Left cardiac atrium (tissue), 4 donors: ENCODE measurements around the gene DGKI. TPM values are rescaled to one million over a fixed set of nuclear protein-coding genes. Genes with fewer than 3 reads are reported as not detected.

Experiments
- ATAC-seq, 2 donors: fragments of 200-7000 bp; cut with Tn5 transposase; one replicate each; pipeline ENCODE4 v1.9.1; 2020; ENCODE audit warnings: mild to moderate bottlenecking in 2 of 2, moderate library complexity in 2 of 2
- DNase-seq: peaks from one replicate; pipeline ENCODE4 v3.0.0-alpha.2; 2020
- intact Hi-C, 2 donors: fragments of 100-400 bp; cut with DNase I; formaldehyde crosslinking; loops; one replicate each; pipeline versions ENCODE4 v1.14.1 to v1.15.1; 2022 to 2023
- total RNA-seq, 2 donors: library from RNA; stranded (reverse); fragmentation: NEBNext Ultra II Directional; extraction: Animal tissue kit (Norgen Biotek cat#: 25700); gene quantifications; one replicate each; pipeline ENCODE4 v1.2.1, GENCODE V29; 2021
- donor health status: DM: no; HTN: yes; CAD: no.
- donor health status: DM: no; HTN: yes; CAD: no; lungs with severe emphysema.
- donor health status: DM: yes; HTN: yes; CAD: no.
- donor health status: Dilated cardiomyopathy.

Gene DGKI
- total RNA-seq, 2 donors from 2014 or later = 7.2 to 19.1 TPM

DNA sequence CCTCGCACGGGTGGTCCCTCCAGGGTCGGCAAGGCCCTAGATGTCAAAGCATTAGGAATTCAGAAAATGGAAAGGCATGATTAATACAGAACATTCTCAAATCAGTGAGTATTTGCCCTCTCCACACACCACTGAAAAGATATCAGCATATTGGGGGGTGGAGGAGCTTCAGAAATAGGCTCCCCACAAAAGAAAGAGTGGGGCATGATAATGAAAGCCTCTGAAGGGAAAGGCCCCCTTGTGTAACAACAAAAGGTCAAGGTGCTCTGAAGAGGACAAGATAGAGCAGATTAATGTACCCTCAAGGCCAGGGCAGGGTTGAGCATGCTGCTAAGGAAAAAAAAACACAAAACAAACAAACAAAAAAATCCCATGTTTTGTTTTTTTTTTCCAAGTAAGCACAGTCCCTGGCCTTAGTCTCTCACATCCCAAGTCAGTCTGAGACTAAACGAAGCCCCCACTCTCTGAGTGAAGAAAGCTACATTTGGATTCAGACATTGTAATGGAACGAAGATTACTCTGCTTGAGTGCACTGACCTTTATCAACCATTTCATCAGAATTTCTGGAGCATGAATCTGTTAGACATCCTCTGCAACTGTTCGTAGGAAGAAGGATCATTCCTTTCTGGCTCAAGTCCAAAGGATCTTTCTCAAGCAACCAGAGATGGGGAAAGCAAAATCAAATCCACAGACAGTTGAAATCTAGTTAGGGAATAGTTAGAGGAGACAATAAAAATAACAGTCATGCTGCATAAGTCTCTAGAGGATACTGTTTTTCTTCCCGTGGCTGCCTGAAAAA is 27.4 kb upstream of the DGKI start:
- ATAC-seq (peak in 1 of 2 donors; percentile 9), DNase-seq (no peak)

DNA sequence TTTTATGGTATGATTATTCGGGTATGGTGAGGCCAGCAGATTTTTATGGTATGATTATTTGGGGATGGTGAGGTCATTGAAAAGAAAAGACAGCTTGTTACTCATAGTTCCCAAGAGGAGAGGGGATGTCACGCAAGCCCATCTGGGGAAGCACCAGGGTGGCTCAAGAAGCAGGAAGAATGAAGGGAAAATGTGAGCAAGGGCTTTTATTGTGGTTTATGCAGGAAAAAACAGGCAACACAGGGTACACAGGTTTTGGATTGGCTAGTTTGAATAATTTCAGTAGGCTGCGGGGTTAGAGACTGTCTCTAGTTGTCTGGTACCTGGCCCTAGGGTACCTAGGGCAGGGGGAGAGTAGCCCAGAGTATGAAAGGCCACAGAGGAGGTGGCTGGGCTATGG is 26.8 kb upstream of the DGKI start:
- no peak for DNase-seq
- intact Hi-C loops = no loop called here
- no peak for ATAC-seq

More for the DNA sequence above, 27.4 kb upstream of the DGKI start:
- intact Hi-C loops = no loop called here

DNA sequence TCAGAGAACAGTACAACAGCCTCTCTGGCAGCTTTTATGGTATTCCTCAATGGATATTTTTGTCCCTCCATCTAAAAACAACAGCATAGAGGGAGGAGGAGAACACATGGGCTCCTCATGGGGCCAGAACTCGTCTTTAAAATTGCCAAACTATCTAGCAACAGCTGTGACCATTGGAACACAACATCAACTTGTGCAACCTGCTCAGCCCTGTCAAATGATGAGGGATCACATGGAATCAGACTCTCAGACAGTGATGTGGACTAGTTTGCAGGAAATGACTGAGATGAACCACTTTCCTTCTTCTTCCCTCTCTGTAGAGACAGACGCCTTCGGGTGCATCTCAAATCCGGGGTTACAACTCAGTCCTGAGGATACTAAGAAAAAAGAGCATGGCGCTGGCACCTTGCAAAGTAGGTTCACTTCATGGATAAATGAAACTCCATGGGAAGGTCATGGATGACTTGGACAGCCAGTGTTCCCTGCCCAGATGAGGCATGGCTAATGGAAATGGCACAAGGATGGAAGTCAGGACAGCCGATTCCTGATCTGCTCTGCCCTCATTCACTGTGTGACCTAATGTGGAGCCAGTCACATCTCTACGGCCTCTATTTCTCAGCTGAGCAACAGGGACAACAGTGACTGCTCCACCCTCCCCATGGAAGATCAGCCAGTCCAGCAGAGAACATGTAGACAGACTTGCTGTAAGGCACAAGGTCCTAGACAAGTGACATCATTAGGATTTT is 24.6 kb upstream of the DGKI start:
- DNase-seq (no peak), ATAC-seq (peak; percentile 17 to 29)
- intact Hi-C loops = no loop called here

DNA sequence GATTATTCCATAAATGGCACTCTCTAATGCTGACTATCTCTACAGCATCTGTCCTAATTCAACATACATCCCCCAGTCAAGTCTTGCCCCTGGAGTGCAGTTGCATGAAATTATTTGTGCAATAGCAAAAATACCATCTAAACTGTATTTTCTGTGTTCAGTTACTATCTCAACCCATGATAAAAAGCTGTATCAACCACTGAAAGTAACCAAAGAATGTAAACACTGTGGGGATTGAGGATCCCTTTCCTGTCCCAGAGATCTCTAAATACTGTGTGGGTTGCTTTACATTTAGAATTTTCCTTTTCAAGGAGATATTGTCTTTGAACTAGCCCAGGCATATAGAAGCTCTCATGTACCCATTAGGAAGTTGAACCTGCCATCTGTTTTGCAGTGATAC is 23.9 kb upstream of the DGKI start:
- DNase-seq (no peak), ATAC-seq (no peak)
- intact Hi-C loops = no loop called here

DNA sequence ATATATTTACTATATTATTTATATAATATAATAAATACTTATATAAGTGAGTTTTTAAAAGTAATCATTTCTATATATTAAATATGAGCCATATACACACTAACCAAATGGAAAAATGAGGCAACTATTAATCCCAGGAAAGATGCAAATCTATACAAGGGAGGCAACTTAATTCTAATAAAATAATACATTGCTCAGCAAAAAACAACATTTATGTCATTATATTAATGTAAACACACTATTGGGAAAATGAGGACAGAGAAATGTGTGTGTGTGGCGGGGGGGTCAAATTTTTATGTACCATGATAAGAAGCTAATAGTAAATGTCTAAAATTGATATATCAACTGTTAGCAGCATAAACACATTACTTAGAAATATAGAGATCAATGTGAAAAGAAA is 23.3 kb upstream of the DGKI start:
- no peak for DNase-seq
- intact Hi-C loops = no loop called here
- ATAC-seq = no peak

DNA sequence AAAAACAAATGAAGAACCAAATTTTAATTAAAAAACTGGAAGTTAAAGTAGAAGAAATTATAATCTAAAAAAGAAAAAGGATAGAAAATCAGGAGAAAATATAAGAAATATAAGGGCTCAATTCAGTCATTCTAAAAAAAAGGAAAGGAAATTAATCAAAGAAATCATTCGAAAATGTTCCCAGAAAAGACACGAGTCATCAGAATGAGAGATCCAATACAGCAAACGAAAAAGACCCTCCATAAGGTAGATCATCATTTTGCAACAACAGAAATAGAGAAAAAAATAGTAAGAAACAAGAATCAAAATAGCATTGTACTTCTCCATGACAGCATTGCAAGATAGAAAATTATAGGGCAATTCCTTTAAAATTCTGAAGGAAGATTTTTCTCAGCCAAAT is 22.5 kb upstream of the DGKI start:
- intact Hi-C loops = no loop called here
- DNase-seq (no peak), ATAC-seq (no peak)

DNA sequence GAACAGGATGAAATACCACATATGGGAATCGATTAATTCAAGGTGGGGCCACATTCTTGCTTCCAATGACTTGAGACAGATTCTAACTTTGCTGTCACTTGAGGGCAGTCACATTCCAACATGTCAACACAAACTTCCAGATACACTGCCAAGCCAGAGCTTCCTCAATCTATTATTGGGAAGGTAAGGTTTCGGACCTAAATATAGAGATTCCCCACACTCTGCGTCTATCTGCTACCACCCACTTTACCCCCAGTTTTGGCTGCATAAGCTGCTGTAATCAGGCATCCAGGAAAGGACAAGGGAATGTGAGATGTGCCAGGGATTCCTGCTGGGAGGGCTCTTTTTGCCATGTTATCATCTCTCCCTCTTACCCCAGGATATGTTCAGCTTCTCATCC is 20.5 kb upstream of the DGKI start:
- DNase-seq (no peak), ATAC-seq (peak; percentile 85 to 94)
- intact Hi-C loops = no loop called here

DNA sequence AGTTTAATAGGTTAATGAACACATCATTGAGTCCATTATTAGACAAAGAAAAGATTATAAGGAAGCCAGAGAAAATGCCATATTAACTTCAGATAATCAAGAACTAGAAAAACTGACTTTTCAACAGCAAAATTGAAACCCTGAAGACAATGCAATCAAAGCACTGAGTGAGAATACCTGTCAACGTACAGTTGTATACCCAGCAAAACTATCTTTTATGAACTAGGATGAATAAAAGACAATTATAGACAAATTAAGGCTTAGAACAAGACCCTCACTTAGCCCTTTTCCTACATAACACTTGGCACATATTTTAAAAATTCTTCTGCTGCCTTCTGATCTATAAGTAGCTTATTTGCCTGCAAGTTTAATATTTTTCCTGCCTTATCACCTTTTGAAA is 19.0 kb upstream of the DGKI start:
- no peak for ATAC-seq
- intact Hi-C loops = no loop called here
- DNase-seq = no peak

DNA sequence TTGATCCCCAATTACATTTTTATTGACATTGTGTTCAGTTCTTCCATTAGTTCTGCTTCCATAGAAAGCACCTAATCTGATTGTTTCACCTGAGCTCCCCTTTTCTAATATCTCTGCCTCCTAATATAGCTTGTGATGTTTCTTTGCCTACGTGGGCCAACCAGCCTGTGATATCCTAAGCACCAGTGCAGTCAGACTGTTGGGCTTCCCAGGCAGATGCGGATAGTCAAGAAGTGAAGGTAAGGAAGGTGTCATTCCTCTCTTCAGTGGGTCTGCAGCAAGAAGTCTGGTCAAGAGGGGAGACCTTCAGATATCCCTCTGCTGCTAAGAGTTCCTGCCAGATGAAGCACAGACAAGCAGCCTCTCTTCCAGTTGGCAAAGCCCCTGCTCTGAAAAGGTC is 16.2 kb upstream of the DGKI start:
- DNase-seq (no peak), ATAC-seq (peak in 1 of 2 donors; percentile 46)
- intact Hi-C loops = no loop called here

DNA sequence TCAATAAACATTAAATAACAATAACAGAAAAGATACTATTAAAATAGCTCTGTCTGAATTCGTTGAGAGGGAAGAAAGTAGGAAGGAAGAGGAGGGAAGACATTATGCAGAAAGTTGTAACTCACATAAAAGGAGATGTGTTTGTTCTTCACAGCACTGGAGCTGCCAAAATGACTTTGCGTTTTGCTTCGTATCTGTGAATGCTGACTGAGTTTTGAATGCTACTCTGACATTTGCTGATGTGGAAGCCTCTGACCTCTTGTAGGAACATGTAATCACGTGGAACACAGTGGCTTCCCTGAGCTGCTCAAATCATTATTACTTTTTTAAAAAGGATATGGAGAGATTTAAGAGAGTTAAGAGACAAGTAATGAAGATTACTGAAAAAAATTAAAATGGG is 15.6 kb upstream of the DGKI start:
- intact Hi-C loops = no loop called here
- ATAC-seq (no peak), DNase-seq (no peak)

DNA sequence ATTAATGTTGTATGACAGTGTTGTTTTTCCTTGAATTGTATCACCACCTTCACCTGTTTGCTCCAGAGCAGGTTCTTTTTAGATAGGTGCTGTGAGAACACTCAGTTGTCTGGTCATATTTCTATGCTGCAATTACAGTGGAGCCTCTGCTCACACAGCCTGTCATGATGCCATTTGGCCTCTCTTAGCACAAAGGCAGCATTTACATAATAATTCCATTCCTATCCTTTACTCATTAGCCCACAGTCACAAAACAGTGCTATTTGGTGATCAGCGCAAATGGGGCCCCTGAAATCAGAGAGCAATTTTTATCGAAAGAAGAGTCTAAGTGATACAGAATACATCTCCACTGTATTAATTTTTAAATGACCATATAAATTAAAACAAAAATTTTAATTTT is 13.8 kb upstream of the DGKI start:
- DNase-seq (no peak), ATAC-seq (no peak)
- intact Hi-C loops = no loop called here

DNA sequence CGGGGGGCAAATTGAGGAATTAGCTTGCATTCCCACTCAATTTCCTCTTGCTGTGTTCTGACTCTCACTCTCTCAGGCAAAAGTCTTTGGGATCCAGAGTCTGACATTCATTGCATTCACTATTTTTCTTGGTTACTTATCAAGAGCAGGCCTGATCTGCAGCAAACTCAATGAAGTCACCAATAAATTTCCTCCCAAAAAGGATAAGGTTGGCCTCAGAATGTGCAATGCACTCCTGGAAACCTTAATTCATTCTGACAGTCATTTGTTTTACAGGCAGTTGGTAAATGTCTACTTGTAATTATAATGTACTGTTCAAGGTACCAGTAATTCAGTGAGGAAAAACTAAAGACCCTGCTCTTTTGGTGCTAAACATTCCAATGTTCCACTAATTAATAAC is 6.3 kb upstream of the DGKI start:
- intact Hi-C loops = no loop called here
- no peak for DNase-seq
- ATAC-seq = no peak

DNA sequence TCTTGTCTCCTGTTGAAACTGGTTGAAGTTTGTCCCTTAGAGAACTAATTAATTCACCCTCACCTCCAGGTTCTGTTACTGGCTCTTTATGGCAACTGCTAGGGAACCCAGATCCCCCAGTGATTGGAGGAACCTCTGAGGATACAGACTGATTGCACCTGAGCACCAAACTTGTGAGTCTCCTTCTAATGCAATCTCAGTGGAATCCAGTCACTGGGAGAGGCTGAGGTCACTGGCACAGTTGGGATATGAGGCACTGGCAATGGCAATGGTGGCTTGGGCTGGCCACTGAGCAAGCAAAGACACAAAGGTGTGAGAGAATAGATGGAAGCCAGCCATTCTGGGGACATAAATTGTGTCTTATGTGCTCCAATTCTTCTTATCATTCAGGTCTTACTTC is 5.3 kb upstream of the DGKI start:
- no peak for ATAC-seq
- intact Hi-C loops = no loop called here
- DNase-seq = no peak

DNA sequence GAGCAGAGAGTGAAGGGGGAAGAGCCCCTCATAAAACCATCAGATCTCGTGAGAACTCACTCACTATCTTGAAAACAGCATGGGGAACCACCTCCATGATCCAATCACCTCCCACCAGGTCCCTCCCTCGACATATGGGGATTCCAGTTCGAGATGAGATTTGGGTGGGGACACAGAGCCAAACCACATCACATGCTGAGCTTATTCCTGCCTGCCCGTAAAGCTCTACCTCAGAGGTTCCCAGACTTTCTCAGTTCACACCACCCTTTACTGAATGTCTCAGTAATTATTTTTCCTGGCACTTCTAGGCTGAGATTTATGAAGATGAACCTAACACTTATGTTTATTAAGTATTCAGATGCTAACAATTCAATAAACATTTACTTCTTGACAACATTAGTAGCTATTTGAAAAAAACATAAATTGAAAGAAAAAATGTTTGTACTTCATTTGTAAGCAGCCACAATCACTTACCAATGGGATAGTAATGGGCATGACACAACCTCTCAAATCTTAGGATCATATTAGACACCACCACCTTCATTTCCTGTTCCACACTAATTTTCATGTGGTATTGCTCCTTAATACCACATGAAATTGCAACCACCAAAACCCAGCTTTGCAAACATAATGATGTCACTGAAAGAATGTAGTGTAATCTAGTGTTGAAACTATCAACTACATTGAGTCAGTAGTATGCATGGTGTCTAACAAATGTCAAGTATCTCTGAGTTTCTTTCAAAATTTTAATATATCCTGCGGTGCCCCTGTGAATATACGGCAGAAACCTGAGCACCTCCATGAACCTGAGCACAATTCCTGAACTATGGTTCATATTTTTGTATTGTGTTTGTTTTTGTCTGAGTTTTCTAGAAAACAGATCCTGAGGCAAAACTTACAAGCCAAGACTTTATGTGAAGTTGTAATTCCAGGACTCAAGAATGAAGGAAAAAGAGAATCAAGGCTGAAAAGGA is 4.5 kb upstream of the DGKI start:
- intact Hi-C loops = no loop called here
- no peak for ATAC-seq
- DNase-seq = no peak

DNA sequence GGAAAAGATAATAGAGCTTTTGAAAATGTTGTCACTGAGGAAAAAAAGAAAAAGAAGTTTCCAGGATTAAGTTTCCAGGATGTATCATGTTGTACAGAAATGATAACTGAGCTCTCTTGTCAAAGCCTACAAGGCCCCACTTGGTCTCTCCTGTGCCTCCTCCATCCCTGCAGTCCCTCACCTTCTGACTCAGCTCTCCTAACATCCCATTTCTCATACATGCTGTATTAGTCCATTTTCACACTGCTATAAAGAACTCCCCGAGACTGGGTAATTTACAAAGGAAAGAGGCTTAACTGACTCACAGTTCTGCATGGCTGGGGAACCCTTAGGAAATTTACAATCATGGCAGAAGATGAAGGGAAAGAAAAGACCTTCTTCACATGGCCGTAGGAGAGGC is 3.8 kb upstream of the DGKI start:
- intact Hi-C loops = no loop called here
- DNase-seq = no peak

DNA sequence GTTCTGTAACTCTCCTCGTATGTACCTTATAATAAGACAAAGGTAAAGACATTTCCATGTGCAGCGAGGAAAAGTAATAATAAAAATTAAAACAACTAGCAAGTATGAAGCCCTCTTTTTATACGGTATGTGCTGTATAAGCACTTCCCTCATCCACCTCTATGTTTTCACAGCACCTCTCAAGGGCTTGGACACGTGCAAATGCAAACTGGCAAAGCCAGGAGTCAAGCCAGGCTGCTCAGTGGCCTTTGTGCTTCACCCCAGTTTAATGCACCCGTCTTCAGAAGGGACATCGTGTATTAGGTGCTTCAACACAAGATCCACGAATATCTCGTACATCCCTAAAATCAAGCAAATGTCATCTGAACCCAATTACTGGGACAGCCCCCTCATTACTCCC is 1.3 kb upstream of the DGKI start:
- DNase-seq = no peak
- intact Hi-C loops = no loop called here

More for the DNA sequence above, 3.8 kb upstream of the DGKI start:
- no peak for ATAC-seq

DNA sequence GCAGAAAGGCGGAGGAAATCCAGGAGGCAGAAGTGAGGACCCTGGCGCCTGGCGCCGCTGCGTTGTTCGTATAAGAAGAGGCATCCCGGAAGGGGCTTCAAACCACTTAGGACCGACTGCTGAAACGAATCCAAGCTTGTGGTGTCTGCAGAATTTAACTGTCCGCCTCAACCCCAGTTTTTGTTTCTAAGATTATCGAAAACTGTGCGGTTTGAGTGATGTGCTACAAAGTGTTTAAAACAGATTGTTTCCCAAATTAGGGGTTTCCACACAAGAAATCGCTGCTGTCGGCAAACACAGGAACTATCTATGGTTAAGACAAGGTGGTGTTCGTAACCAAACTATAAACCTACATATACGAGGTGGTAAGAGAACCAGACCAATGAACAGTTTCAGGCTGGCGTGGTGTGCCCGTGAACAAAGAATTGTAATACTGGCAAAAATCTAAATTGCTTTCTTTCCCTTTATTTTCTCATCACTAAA is 835 bp upstream of the DGKI start:
- no peak for DNase-seq
- no peak for ATAC-seq
- intact Hi-C loops = no loop called here

More for the DNA sequence above, 1.3 kb upstream of the DGKI start:
- no peak for ATAC-seq

DNA sequence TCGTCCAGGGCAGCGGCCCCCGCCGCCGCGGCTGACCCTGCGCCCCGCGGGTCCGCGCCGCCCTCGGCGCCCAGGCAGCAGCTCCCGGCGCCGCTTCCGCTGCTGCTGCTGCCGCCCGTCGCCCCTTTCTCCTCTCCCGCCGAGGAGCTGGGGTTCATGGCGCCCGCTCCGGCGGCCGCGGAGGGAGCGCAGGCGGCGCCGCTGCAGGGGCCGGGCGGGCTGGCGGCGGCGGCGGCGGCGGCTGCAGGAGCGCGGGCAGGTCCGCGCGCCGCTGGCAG is 286 bp downstream of the DGKI start:
- ATAC-seq (no peak), DNase-seq (no peak)
- intact Hi-C loops = no loop called here

DNA sequence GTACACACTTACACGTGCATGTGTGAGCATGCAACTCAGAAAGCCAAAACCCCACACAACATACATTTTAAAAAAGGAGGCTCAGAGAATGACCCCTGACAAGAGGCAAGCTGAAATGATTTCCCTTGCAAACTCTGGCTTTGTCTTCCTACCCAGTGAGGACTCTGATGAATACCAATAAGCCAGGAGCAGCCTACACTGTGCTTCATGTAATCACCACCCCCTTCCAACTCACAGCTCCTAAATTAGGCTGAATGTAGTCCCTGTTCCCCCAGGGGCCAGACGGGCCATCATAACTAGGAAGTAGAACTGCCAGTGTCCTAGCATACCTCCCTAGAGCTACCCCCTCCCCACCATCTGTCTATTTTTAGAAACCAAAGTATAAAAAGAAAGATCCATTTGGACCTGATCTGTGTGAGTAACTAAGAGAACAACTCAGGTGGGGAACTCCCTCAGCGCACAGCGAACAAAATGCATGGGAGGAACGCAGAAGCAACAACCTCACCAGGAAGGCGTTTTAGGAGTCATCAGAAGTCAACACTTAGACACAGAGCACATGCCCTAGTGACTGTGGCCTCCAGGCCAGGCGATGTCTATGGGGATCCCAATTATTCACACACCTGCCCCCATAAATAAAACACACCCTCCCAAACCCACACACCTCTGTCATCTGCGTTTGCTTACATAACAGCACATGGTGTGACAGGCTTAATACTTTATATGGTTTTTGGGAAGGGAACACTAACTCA is 1.9 kb downstream of the DGKI start:
- DNase-seq = no peak
- intact Hi-C loops = no loop called here
- no peak for ATAC-seq
